H1 (cell line): ENCODE results near the gene KRTAP20-3. TPM values are rescaled to one million over a fixed set of nuclear protein-coding genes. Genes with fewer than 3 reads are reported as not detected.

ENCODE experiments used
- CTCF ChIA-PET: fragments of 300-600 bp; sonication (Branson Sonifier 250); formaldehyde crosslinking; loops from one replicate; lab custom pipeline; 2021; ENCODE audit not compliant: partially characterized antibody; lab: Charles Lee
- POLR2A ChIA-PET: fragments of 300-600 bp; sonication (Branson Sonifier 250); formaldehyde crosslinking; loops from one replicate; lab custom pipeline; 2021; ENCODE audit warnings: inconsistent platforms; ENCODE audit not compliant: partially characterized antibody; lab: Charles Lee
- DNase-seq, 2 experiments: peaks; one replicate each; pipeline versions ENCODE4 v3.0.0 to v3.0.0-alpha.2; 2010 to 2022; ENCODE audit warnings: low spot score in 2 of 2, low read depth in 1 of 2, mixed read lengths in 1 of 2
- FAIRE-seq: peaks from 2 replicates; lab custom pipeline; 2011; peaks lifted over from hg19 to GRCh38; lab: Jason Lieb, UNC
- H2AFZ ChIP-seq: 2 replicates; pipeline ENCODE4 v1.8.1; 2012; ENCODE audit warnings: low read length, inconsistent platforms
- H2AK5ac ChIP-seq: 2 replicates; pipeline ENCODE4 v1.6.1; 2013; ENCODE audit warnings: low read depth, low read length
- H2BK120ac ChIP-seq: replicated peaks from 2 replicates; pipeline ENCODE3; 2013; ENCODE audit warnings: low read depth, low read length, inconsistent platforms
- H2BK12ac ChIP-seq: 2 replicates; pipeline ENCODE4 v1.6.1; 2013; ENCODE audit warnings: low read depth, low read length
- H2BK15ac ChIP-seq: 2 replicates; pipeline ENCODE4 v1.6.1; 2013; ENCODE audit warnings: low read length
- H2BK20ac ChIP-seq: 2 replicates; pipeline ENCODE4 v1.6.1; 2013; ENCODE audit warnings: low read length
- H2BK5ac ChIP-seq: 2 replicates; pipeline ENCODE4 v1.6.1; 2013; ENCODE audit warnings: low read depth, low read length
- H3K14ac ChIP-seq: 2 replicates; pipeline ENCODE4 v1.6.1; 2013; ENCODE audit warnings: inconsistent platforms; ENCODE audit not compliant: insufficient read length
- H3K18ac ChIP-seq: 2 replicates; pipeline ENCODE4 v1.6.1; 2013; ENCODE audit warnings: low read length; ENCODE audit errors: extremely low read depth
- H3K23ac ChIP-seq: 2 replicates; pipeline ENCODE4 v1.6.1; 2013; ENCODE audit warnings: inconsistent platforms; ENCODE audit not compliant: insufficient read length
- H3K23me2 ChIP-seq: 2 replicates; pipeline ENCODE4 v1.6.1; 2013; ENCODE audit warnings: low read depth, low read length
- H3K27ac ChIP-seq: 2 replicates; pipeline ENCODE4 v1.6.1; 2011; ENCODE audit warnings: low read depth, low read length, inconsistent platforms
- H3K27me3 ChIP-seq, 4 experiments: replicated peaks in 1 of 4; 1 replicate in 1 of 4; 2 replicates in 3 of 4; pipeline versions ENCODE4 v1.6.1 to v1.8.1; 2011 to 2013; ENCODE audit warnings: low read length in 3 of 4, mild to moderate bottlenecking in 3 of 4, inconsistent platforms in 2 of 4, mixed read lengths in 2 of 4, moderate library complexity in 1 of 4; ENCODE audit not compliant: control insufficient read depth in 3 of 4, insufficient read depth in 3 of 4; ENCODE audit errors: extremely low read depth in 1 of 4
- H3K36me3 ChIP-seq, 4 experiments: 2 replicates each; pipeline versions ENCODE4 v1.6.1 to v1.8.1; 2011 to 2013; ENCODE audit warnings: mild to moderate bottlenecking in 4 of 4, low read length in 3 of 4, moderate library complexity in 2 of 4, control low read depth in 1 of 4, inconsistent platforms in 1 of 4; ENCODE audit not compliant: insufficient read depth in 4 of 4, control insufficient read depth in 2 of 4
- H3K4ac ChIP-seq: replicated peaks from 2 replicates; pipeline ENCODE3; 2013; ENCODE audit warnings: low read length, low read depth, mixed read lengths, inconsistent platforms; ENCODE audit not compliant: insufficient read length
- H3K4me1 ChIP-seq, 4 experiments: replicated peaks in 1 of 4; 1 replicate in 1 of 4; 2 replicates in 3 of 4; pipeline versions ENCODE4 v1.6.1 to v1.8.1; 2011 to 2013; ENCODE audit warnings: low read length in 3 of 4, inconsistent platforms in 2 of 4, mixed read lengths in 1 of 4; ENCODE audit not compliant: insufficient read depth in 4 of 4, control insufficient read depth in 3 of 4
- H3K4me2 ChIP-seq, 2 experiments: 2 replicates each; pipeline versions ENCODE4 v1.6.1 to v1.8.1; 2011 to 2013; ENCODE audit warnings: low read depth in 2 of 2, low read length in 2 of 2, control low read depth in 1 of 2, inconsistent platforms in 1 of 2, mild to moderate bottlenecking in 1 of 2; ENCODE audit not compliant: insufficient read depth in 1 of 2
- H3K4me3 ChIP-seq, 4 experiments: fragments of 200-600, 300-600 bp in 1 of 4; sonication (generic), shearing (Covaris generic), sonication (Bioruptor Twin) in 1 of 4; 2 replicates each; pipeline versions ENCODE4 v1.5.1 to v1.8.1; 2011 to 2016; ENCODE audit warnings: low read length in 4 of 4, low read depth in 3 of 4, control low read depth in 2 of 4, inconsistent platforms in 2 of 4, mild to moderate bottlenecking in 2 of 4, mixed read lengths in 1 of 4, moderate library complexity in 1 of 4; ENCODE audit not compliant: insufficient read depth in 2 of 4; ENCODE audit errors: extremely low read depth in 1 of 4
- H3K56ac ChIP-seq: replicated peaks from 2 replicates; pipeline ENCODE3; 2013; ENCODE audit warnings: low read depth, mild to moderate bottlenecking, mixed read lengths, low read length, inconsistent platforms; ENCODE audit not compliant: insufficient read length
- H3K79me1 ChIP-seq: 2 replicates; pipeline ENCODE4 v1.6.1; 2013; ENCODE audit warnings: low read depth, low read length, control low read depth
- H3K79me2 ChIP-seq, 2 experiments: 2 replicates each; pipeline versions ENCODE4 v1.6.1 to v1.8.1; 2012 to 2013; ENCODE audit warnings: low read length in 2 of 2, mild to moderate bottlenecking in 2 of 2, inconsistent platforms in 1 of 2; ENCODE audit not compliant: insufficient read depth in 2 of 2, control insufficient read depth in 1 of 2
- H3K9ac ChIP-seq, 4 experiments: replicated peaks in 1 of 4; 1 replicate in 1 of 4; 2 replicates in 3 of 4; pipeline versions ENCODE4 v1.6.1 to v1.8.1; 2011 to 2013; ENCODE audit warnings: low read depth in 3 of 4, low read length in 3 of 4, control low read depth in 2 of 4, mild to moderate bottlenecking in 2 of 4, moderate library complexity in 2 of 4, inconsistent platforms in 1 of 4; ENCODE audit errors: extremely low read depth in 1 of 4
- H3K9me3 ChIP-seq, 2 experiments: 2 replicates each; pipeline versions ENCODE4 v1.6.1 to v1.8.1; 2012 to 2013; ENCODE audit warnings: mild to moderate bottlenecking in 2 of 2, moderate library complexity in 2 of 2, control low read depth in 1 of 2, inconsistent platforms in 1 of 2, low read depth in 1 of 2, low read length in 1 of 2, mixed read lengths in 1 of 2; ENCODE audit not compliant: insufficient read depth in 2 of 2
- H4K20me1 ChIP-seq, 2 experiments: replicated peaks in 1 of 2; 2 replicates each; pipeline versions ENCODE3 to v1.8.1; 2011 to 2013; ENCODE audit warnings: inconsistent platforms in 2 of 2, low read length in 2 of 2, mild to moderate bottlenecking in 1 of 2; ENCODE audit not compliant: insufficient read depth in 2 of 2, control insufficient read depth in 1 of 2
- H4K5ac ChIP-seq: 2 replicates; pipeline ENCODE4 v1.6.1; 2013; ENCODE audit warnings: low read length, low read depth, mixed read lengths, inconsistent platforms; ENCODE audit not compliant: insufficient read length
- H4K8ac ChIP-seq: 2 replicates; pipeline ENCODE4 v1.8.0; 2013; ENCODE audit warnings: mild to moderate bottlenecking, moderate library complexity, low read length, inconsistent platforms; ENCODE audit not compliant: insufficient read depth; ENCODE audit errors: extremely low read depth
- H4K91ac ChIP-seq: replicated peaks from 2 replicates; pipeline ENCODE3; 2013; ENCODE audit warnings: low read length, mixed read lengths, inconsistent platforms; ENCODE audit not compliant: insufficient read length
- ATF2 ChIP-seq: IDR thresholded peaks from 2 replicates; pipeline ENCODE4 v1.6.1; 2012; ENCODE audit warnings: low read length, inconsistent platforms
- BACH1 ChIP-seq: IDR thresholded peaks from 2 replicates; pipeline ENCODE4 v1.6.1; 2012; ENCODE audit warnings: low read length, improper control_type of control experiment
- CEBPB ChIP-seq: IDR thresholded peaks from 2 replicates; pipeline ENCODE4 v1.6.1; 2012; ENCODE audit warnings: low read depth, low read length
- E2F6 ChIP-seq: IDR thresholded peaks from 2 replicates; pipeline ENCODE4 v1.6.1; 2012; ENCODE audit warnings: inconsistent platforms
- HDAC6 ChIP-seq: IDR thresholded peaks from one replicate; pipeline ENCODE4 v1.7.1; 2012; ENCODE audit warnings: low read depth, mild to moderate bottlenecking, inconsistent platforms, low read length, moderate library complexity
- KDM1A ChIP-seq: fragments of 200-600, 300-600 bp; sonication (generic); IDR thresholded peaks from 2 replicates; pipeline ENCODE4 v1.7.1; 2016; ENCODE audit warnings: mild to moderate bottlenecking, low read length, borderline replicate concordance
- NANOG ChIP-seq: IDR thresholded peaks from 2 replicates; pipeline ENCODE4 v1.6.1; 2011; ENCODE audit warnings: low read length, low read depth, mild to moderate bottlenecking, inconsistent platforms; ENCODE audit not compliant: insufficient read depth, poor library complexity, severe bottlenecking
- RXRA ChIP-seq: IDR thresholded peaks from 2 replicates; pipeline ENCODE4 v1.6.1; 2011; ENCODE audit warnings: low read depth, mild to moderate bottlenecking, low read length, moderate library complexity; ENCODE audit not compliant: insufficient read depth
- SIRT6 ChIP-seq: IDR thresholded peaks from one replicate; pipeline ENCODE4 v1.7.1; 2012; ENCODE audit warnings: low read length, inconsistent platforms
- TCF12 ChIP-seq: IDR thresholded peaks from 2 replicates; pipeline ENCODE4 v1.6.1; 2011; ENCODE audit warnings: low read depth, mild to moderate bottlenecking, low read length
- USF2 ChIP-seq: IDR thresholded peaks from 2 replicates; pipeline ENCODE4 v1.6.1; 2011; ENCODE audit warnings: low read length, improper control_type of control experiment
- YY1 ChIP-seq: IDR thresholded peaks from 2 replicates; pipeline ENCODE4 v1.6.1; 2011; ENCODE audit warnings: low read depth, mild to moderate bottlenecking, low read length
- WGBS, 2 experiments: shearing (Covaris generic) in 1 of 2; methylation state at CpG; one replicate each; pipeline versions ENCODE4 v1.1.6 to v1.1.7; 2013 to 2015; ENCODE audit warnings: low lambda C conversion rate in 2 of 2, mixed read lengths in 2 of 2, inconsistent platforms in 1 of 2, low coverage in 1 of 2, missing lambda C conversion rate in 1 of 2; ENCODE audit not compliant: insufficient replicate concordance in 2 of 2, insufficient coverage in 1 of 2, insufficient read length in 1 of 2; ENCODE audit errors: extremely low coverage in 1 of 2, missing lambda C conversion rate in 1 of 2; 5-methylcytosine and 5-hydroxymethylcytosine counted together
- polyA plus RNA-seq, 7 experiments: library from polyadenylated mRNA; depleted of rRNA in 3 of 7; stranded (reverse) in 5 of 7; unstranded in 2 of 7; fragments of >200 nt in 5 of 7; fragments of 200-250 nt in 2 of 7; gene quantifications; 1 replicate in 5 of 7; 2 replicates in 1 of 7; 4 replicates in 1 of 7; pipeline versions ENCODE4 v1.2.1 to v1.2.3, GENCODE V29; 2011 to 2013; ENCODE audit warnings: missing spikeins in 2 of 7, mixed read lengths in 2 of 7
- total RNA-seq: library from RNA; stranded (reverse); fragmentation: NEBNext Ultra II Directional; extraction: Animal tissue kit (Norgen Biotek cat#: 25700); gene quantifications from 2 replicates; pipeline ENCODE4 v1.2.1, GENCODE V29; 2021

KRTAP20-3 gene
- total and polyA plus RNA-seq, 2 of the 8 experiments (the other 6 are each of a cell fraction or from before 2014, with no cell fraction given), result not detected

GRCh38 chr21:30598802-30599201, 43.9 kb upstream of the KRTAP20-3 start, which contains the start of gene KRTAP6-2:
TSS of gene KRTAP6-2 (minus strand) at chr21:30598902. CDS start at chr21:30598874, 28 bp downstream.
- Histone ChIP-seq H3K18ac (no peak within 1 kb of the TSS), H3K23me2 (no peaks in the 10 kb centered on the region), H2BK20ac (no peak within 1 kb of the TSS), H4K5ac (no peak within 1 kb of the TSS), H3K27ac (no peak within 1 kb of the TSS), H3K79me1 (no peaks in the 10 kb centered on the region), H2BK15ac (no peak within 1 kb of the TSS), H3K23ac (no peak within 1 kb of the TSS), H3K9me3 (no peaks in the 10 kb centered on the region), H2BK12ac (no peak within 1 kb of the TSS), H2BK120ac (no peak within 1 kb of the TSS), H4K20me1 (no peaks in the 10 kb centered on the region), H3K14ac (no peak within 1 kb of the TSS), H3K9ac (no peak within 1 kb of the TSS), H3K79me2 (no peaks in the 10 kb centered on the region), H3K36me3 (no peaks in the 10 kb centered on the region), H2BK5ac (no peak within 1 kb of the TSS), H3K56ac (no peak within 1 kb of the TSS), H3K4me1 (no peaks in the 10 kb centered on the region), H3K27me3 (no peaks in the 10 kb centered on the region), H2AK5ac (no peak within 1 kb of the TSS), H4K8ac (no peak within 1 kb of the TSS), H3K4me2 (no peak within 1 kb of the TSS), H2AFZ (no peak within 1 kb of the TSS), H3K4ac (no peak within 1 kb of the TSS), H3K4me3 (no peak within 1 kb of the TSS), H4K91ac (no peak within 1 kb of the TSS)
- WGBS, 2 experiments, result 98% methylated on average over 6 of the region's 6 CpGs; no CpG with 5 or more reads in 1 of the 2 experiments
- FAIRE-seq (no peak), DNase-seq (no peak)
- ChIA-PET POLR2A (no interaction called here), CTCF (interaction anchor here (0.9 kb wide), 1 partner anchor 93 kb away, joined by 3 read pairs; no protein-coding TSS in a partner anchor)
- no peak for TF ChIP-seq E2F6
- no peak for TF ChIP-seq ATF2
- no peak for TF ChIP-seq TCF12
- TF ChIP-seq BACH1, result no peak
- no peak for TF ChIP-seq HDAC6
- TF ChIP-seq CEBPB, result no peak
- no peak for TF ChIP-seq SIRT6
- TF ChIP-seq RXRA, result no peak
- TF ChIP-seq USF2, result no peak
- no peak for TF ChIP-seq NANOG
- TF ChIP-seq YY1, result no peak
- TF ChIP-seq KDM1A, result no peak
